ENCODE measurements around the gene ITPK1.

DNA sequence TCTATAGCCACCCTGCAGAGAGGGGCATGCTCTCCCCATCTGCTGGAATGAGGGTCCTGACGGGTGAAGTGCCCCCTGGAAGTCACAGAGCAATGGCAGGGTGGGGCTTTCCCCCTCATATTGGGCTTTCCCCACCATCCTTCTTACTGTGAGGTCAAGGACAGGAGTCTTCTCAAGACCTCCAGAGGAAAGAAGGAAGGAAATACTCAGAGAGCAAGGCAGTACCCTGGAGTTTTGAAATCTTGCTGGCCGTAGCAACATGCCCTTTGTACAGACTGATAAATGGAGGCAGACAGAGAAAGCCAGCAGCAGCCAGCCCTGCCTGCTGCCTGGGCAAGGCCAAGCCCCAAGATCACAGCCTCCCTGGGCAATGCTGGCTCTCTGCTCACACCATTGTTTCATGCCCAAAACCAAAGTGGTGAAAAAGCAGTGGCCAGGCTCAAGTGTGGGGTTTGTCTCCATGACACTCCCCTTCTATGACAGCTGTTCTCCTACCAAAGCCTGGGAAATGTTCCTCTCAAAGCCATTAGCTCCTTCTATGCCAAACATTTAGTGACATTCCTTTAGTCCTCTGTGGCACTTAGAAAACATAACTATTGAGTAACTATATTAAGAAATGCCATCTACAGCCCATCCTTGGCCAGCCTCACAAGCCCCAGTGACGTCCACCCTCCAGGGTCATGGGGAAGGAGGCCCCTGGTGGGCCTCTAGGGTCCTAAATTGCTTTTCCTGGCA is 13.2 kb upstream of the ITPK1 start:
- TF ChIP-seq CTCF (IDR thresholded peaks at IDR 0.05) (no peak), EP300 (IDR thresholded peaks at IDR 0.05) (no peak)

Data from esophagus muscularis mucosa (tissue), 3 donors.